SKM-1 (cell line): Measurements from ENCODE around the gene TMEM100.

Experiments used
- DNase-seq: peaks from one replicate; lab custom pipeline; 2025; ENCODE audit not compliant: unreplicated experiment; lab: John Stamatoyannopoulos, UW

The TMEM100 gene

DNA sequence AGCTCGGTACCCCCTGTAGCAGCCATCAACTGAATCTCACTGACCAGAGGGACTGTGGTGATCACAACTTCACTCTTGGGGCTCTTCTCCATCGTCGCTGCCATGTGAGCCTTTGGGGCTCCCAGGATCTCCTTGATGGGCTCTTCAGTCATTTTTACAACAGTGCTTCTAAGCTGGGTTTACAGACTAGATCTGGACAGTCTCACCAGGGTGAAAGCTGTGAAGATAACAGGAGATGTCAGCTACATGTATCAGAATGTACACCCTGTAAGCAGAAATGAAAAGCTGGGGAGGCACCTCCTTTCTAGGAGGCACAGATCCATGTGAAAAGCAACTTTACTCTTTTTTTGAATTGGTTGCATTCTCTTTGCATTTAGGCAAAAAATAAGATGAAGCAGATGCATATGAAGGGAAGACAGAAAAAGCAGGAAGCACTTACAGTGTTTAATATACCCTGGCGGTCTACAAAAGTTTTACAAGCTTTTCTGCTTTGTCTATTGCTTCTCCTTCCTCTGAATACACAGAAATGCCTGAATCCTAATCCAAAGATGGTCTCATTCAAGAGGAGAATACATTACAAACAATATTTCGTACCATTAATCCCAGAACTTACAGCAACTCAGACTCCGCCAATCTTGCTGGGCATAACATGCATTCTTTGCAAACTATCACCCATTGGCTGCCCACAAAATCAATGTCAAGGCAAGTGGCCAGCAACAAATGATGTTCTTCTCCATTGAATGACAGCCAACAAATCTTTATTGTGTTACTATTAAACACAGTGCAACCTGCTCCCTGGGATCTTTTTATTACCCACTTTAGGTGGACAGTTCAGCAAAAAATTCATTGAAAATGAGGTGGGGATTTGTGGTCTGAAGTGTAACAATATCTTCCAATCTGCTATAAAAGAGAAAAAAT, 1.5 kb downstream of the TMEM100 start:
- DNase-seq, result no peak

DNA sequence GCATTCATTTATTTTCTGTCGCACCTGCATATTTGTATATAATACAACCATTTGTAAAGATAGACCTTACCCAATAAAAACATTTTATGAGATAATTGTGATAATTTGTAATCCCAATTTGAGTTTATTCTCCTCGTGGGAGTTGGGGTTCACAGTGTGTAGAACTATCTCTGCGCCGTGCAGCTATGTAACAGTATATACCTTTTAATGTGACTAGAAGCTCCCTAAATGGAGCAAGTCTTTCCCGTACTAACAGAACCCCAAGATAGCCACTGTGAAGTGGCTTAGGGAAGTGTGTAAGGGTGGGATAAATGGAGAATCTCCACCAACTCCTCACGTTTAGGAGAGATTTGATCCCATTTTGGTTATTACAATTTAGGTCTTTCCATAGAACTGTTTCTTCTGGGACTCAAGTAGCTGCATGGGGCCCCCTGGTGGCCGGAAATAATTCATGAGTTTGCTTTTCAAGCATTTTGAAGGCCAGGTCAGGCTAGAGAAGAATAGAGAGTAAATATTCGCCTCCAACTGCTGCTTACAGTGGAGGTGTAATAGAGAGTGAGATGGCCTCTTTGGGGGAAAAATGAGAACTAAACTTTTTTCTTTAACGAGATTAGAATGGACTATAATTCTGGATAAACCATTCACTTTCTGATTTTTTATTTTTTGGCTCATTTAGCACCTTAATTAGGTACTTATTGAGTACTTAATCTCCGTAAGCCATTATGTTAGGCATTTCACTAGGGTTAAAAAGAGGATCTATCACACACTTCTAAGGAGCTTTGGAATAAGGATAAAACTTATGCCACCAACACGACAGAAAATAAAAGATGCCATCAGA, 4.5 kb downstream of the TMEM100 start:
- peak; percentile 45 for DNase-seq

DNA sequence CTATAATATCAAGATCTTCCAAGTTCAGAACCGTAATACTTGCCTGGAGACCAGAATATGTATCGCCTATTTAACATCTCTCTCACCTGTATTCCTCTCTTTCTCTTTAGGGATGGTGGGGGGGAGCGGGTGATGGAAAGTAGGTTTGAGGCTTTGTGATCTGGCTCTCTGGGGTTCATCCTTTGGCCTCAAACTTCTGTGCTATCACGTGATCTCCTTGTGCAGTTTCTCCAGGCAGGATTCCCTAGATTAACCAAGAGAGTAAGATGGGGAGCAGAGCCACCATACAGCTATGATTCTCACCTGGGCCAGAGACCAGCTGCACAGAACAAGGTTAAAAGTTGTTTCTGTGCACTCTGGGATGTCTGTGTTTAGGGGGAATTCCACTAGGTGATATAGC, 5.2 kb downstream of the TMEM100 start:
- DNase-seq, result no peak

DNA sequence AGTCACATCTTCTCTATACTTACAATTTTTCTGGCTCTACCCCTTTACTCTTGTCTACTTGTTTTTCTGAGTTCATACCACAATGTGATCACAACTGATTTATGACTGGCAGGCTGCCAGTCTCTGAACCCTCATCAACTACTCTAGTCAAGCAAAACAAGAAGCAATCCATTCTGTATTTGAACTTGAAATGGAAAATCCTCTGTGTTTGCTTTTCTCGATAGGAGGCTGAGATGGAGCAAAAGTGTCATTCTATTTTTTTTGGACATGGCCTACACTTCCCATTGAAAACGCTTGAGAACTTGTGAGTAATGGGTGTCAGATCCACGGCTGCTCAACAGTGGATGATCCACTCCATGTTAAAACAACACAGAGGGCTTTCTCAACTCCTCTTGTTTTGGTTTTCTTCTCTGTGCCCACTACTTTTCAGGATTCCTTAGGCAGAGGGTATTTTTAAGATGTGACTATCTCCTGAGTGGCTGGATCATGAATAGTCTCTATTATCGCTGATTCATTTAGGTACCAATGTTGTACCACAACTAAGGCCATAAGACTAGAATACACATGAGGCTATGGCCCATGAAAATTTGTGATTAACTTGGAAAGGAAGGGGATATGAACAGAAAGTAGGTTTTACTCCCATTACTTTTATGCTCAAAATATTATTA, 11.7 kb downstream of the TMEM100 start:
- no peak for DNase-seq

DNA sequence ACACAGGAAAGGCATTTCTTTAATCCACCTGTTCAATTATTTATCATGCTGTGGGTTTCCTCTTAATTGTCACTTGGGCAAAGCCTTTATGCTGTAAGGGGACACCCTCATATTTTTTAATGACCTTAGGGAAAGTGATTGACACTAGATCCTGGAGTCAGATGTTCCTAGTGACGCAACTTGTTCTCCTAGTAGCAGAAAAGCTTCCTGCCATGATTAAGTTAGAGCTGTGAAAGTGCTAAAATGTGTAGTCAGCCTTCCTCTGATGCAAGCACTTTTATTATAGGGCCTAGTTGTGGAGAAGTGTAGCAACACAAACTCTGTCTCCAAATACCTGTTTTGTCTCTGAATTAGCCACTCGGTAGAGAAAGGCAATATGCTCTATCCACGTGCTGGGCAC, 12.3 kb downstream of the TMEM100 start:
- peak; percentile 17 for DNase-seq

DNA sequence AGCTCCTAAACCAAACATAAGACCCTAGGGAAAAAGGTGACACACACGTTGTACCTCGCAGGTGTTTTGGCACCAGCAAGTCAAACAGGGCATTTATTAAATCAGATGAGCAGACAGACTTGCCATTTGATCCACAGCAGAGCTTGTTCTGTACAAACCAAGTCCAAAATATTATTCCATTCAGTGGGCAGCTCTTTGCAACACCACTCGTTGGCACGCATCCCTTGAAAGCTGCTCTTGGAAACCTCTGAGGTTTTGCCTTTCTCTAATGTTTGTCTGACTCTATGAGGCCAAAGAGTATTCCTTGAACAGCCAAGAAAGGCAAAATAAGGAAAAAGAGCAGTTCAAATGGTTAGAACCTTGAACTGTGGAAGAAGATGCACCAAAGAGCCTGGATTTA, 12.7 kb downstream of the TMEM100 start:
- no peak for DNase-seq

DNA sequence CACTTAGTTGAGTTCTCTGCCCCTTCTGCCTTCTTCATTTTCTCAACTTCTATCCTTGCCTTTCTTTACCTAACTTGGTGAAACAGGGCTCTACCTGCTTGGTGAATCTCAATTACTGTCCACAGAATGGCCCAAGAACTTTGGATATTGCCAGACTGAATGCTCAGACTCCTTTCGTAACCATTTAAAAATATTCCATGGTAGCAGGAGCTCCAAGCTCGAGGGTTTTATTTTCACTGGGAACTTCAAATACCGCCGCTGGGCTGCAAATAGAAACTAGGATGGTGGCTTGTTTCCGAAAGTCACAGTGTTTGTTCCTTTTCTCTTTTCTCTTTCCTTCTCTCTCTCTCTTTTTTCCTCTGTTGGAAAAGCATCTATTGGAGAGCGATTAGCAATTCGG, 13.2 kb downstream of the TMEM100 start:
- DNase-seq, result no peak

DNA sequence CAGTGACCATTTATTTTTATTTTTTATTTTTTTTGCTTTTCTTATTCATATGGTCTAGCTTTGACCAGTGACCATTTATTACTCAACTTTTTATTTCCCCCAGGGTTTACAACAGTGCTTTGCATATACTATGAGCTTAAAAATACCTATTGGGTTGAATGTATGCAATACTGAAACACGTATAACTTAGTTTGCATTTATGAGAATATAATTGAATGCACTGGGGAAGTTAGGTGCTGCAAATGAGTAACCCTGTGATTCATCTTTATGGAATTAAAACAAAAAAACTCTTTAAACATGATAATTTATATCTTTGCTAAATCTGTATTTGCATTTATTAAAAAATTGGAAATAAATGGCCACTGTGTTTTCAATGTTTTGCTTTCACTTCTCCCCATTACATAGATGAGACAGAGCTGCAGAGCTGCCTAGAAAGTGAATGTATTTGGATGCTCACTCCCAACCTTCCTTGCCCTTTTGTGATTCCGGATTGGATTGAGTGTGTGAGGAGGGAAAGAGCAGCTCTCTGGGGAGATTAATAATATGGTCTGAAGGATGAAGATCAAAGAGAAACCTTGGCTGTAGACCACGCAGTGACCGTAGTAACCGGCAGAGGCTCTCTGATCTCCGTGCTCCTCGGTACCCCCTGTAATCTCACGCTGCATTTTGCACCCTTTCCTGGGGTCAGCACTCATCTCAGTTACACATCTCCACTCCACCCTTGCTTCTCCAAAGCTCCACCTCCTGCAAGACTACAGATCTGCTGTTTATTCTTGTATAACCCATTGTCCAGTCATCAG, 14.3 kb downstream of the TMEM100 start:
- no peak for DNase-seq

DNA sequence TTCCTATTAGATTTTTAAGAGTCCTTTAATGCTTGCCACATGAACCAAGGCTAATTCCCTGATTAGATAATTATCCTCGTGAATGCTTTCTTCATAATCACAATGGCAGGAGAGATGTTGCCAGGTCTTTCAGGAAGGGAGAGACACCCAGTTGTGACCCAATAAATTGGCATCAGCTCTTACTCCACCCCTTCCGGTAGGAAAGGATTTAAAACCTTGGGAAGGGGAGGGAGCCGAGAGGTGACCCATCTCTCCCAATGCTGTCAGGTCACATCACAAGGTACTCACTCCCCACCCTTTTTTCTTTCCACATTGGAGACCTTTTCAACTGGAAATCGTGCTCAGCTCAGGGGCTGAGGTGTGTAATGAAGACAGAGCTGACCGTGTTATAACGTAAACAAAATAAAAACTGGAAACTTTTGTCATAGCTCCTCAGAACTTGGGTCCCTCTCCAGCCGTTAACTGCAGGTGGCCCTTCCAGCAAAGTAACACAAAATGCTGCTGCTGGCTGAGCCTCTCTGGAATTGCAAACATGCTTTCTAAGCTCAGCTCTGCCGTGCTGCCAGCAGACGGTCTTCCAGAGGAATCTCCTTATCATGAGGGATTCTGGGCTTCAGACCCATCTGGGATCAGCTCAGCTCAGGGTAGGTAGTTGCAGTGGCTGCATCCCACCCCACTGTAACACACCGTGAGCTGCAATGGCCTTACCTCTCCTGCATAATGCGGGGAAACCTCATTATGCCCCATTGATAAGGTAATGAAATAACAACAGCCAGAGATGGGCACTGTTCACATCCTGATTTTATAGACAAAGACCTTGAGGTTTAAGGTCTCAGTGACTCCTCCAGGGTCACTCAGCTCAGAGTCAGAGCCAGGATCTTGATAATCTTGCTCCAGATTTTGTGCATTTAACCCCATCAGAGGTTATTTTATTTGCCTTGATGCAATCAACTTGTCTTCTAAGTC, 15.6 kb downstream of the TMEM100 start:
- no peak for DNase-seq

DNA sequence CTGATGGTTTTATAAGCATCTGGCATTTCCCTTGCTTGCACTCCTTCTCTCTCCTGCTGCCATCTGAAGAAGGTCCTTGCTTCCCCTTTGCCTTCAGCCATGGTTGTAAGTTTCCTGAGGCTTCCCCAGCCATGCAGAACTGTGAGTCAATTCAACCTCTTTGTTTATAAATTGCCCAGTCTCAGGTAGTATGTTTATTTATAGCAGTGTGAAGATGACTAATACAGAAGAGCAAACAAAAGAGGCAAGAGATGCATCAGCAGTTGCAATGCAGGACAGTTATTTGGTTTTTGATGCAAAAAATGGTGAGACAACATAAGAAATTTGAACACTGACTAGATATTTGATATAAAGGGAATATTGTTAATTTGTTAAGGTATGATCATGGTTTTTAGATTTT, 16.8 kb downstream of the TMEM100 start:
- no peak for DNase-seq

DNA sequence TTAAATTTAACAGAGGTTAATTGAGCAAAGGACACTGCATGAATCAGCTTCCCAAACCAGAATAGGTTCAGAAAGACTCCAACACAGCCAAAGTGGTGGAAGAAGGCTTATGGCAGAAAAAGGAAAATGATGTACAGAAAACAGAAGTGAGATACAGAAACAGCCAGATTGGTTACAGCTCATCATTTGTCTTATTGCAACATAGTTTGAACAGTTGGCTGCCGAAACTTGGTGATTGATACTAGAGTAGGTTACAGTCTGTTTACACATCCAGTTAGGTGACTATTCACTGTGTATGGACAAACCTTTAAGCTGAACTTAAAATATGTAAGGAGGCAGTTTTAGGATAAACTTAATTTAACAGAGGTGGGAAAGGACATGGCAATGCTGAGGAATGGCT, 18.3 kb downstream of the TMEM100 start:
- DNase-seq, result no peak

DNA sequence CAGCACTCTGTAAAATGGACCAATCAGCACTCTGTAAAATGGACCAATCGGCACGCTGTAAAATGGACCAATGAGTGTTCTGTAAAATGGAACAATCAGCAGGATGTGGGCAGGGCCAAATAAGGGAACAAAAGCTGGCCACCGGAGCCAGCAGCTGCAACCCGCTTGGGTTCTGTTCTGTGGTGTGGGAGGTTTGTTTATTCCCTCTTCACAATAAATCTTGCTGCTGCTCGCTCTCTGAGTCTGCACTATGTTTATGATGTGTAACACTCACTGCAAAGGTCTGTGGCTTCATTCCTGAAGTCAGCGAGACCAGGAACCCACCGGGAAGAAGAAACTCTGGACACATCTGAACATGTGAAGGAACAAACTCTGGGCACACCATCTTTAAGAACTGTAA, 20.5 kb downstream of the TMEM100 start:
- DNase-seq, result no peak

DNA sequence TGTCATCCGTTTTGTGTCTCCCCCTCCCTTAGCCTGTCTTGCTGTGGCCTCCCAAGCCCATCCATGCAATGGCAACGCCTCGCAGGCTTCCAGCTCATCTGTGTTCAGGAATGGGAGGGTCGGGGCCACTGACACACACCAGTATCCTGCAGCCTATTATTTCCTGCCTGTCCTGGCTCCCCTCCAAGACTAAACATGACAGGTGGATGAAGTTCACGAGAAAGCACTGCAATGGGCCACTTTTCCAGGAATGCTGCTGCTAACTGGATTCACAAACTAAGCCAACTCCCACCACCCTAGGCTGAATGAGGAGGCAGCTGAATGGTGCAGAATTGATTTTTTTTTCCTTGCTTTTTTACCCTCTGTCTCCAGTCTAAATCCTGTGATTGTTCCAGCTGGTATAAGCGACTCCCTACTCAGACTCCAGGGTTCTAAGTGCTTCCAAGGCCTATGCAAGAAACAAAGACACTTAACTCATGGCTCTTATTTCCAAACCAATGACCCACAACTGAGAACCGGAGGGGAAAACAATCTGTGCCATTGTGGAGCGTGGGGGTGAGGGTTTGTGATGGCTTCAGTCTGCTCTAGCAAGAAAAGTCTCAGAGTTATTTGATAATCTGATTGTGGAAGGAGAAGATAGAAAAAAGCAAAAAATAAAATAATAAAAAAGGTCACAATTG, 23.3 kb downstream of the TMEM100 start:
- no peak for DNase-seq

DNA sequence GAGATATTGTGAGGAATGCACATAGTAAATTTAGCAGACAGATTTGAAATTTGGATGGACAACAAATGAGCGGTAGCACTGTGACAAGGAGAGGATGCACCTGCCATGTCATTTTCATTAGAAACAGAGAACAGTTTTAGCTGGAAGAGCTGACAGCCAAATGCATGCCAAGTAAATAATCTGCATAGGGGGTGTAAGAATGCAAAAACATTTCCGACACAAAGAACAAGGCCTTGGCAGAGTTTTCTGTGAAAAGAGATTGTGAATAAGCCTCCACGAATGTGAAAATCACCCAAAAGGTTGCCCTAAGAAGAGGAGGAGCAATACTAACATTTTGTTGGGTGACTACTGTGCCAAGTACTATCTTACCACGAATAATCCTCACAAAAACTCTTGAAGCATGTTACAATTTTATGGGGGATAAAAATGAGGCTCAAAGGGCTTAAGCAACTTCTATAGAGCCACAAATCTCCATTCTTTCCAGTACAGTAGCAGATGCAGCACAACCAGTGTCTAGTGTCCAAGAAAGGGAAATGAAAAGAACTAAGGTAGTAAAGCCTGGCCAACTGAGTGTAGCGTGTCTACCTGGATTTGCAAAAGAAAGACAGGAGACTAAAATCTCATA, 28.3 kb downstream of the TMEM100 start:
- no peak for DNase-seq

DNA sequence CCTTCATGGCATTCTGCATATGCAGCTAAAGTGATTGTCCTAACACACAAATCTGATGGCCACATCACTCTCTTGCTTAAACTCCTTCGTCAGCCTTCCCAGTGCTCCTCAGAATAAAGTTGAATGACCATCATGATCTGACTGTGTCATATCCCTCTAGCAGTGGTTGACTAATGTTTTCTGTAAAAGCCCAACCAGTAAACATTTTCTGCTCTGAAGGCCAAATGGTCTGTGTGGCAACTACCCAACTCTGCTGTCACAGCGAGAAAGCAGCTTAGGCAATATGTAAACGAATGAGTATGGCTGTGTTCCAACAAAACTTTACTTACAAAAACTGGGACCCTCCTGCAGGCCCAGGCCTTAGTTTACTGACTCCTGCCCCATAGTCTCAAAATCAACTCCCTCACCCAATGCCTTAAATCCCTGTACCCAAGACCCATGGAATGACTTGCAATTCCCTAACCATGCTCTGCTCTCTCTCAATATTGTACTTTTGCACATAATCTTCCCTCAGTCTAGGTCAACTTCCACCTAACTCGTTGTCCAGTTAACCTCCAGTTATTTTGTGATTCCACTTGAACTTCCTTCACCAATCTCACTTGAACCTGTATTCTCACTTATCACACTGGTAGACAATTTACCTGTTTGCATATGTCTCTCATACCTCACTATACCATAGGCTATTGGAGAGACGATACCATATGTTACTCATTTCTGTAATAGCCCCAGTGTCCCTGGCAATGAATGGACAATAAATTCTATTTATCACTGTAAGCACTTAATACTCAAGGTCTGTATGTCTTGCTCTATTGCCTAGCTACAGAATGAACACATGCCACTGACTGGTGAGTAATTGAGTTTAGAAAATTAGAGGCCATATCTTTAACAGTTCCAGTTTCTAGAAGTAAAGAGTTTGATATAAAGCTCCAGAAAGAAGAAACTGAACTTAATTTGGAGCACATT, 29.1 kb downstream of the TMEM100 start:
- no peak for DNase-seq

DNA sequence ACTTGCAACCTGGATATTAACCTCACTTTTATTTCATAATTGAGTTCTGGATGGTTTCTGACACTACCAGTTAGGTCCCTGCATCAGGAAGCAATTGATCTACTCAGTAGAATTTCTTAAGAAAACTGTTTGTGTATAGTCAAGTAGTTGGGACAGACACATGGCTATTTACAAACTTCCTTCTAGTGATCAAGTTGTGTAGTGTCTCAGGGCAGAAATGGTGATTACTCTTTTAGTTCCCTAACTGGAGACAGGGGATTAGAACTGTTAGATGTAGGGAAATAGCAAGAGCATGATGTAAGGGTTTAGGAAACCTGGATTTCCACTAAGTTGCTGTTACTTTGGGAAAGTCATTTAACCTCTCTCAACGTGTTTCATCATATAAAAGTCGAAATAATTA, 30.4 kb downstream of the TMEM100 start:
- DNase-seq, result no peak

DNA sequence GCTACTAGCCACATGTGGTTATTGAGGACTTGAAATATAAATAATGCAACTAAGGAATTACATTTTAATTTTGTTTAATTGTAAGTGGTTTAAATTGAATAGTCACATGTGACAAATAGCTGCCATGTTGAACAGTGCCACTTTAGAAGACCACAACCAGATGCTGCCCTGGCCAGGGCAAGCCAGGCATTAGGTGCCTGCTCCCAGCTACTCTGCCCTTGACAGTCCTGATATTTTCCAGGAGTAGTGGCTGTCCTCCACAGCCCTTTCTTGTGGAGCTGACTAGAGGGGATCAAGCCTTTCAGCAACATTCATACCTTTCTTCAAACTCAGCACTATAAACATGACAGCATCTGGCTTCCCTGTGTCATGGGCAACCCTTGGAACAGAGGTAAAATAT, 31.0 kb downstream of the TMEM100 start:
- no peak for DNase-seq
